Nephron (organoid): ENCODE measurements around the gene NFIX.
A peak's percentile ranks its signal among the peaks of the same experiment; 100 is the strongest.
"Not testable (repeated sequence)": the region's sequence is repeated elsewhere in the genome, so short reads cannot be mapped to it uniquely, and the experiment has no call there.

Experiments
- H3K27ac Mint-ChIP-seq, 3 experiments: 2 replicates each; pipeline ENCODE4 v1.8.0; 2020; ENCODE audit warnings: mixed read lengths in 3 of 3, mild to moderate bottlenecking in 2 of 3, moderate library complexity in 1 of 3
- H3K27me3 Mint-ChIP-seq: 2 replicates; pipeline ENCODE4 v1.8.0; 2021; ENCODE audit warnings: low read depth, mild to moderate bottlenecking, moderate library complexity, mixed read lengths
- H3K36me3 Mint-ChIP-seq: 2 replicates; pipeline ENCODE4 v1.8.0; 2020; ENCODE audit warnings: low read depth, mixed read lengths
- H3K4me1 Mint-ChIP-seq: 2 replicates; pipeline ENCODE4 v1.8.0; 2020; ENCODE audit warnings: mixed read lengths
- H3K4me3 Mint-ChIP-seq, 3 experiments: 2 replicates each; pipeline ENCODE4 v1.8.0; 2020; ENCODE audit warnings: mild to moderate bottlenecking in 3 of 3, mixed read lengths in 3 of 3, moderate library complexity in 2 of 3
- H3K9me3 Mint-ChIP-seq: 2 replicates; pipeline ENCODE4 v1.8.0; 2020; ENCODE audit warnings: mixed read lengths
- CTCF ChIP-seq, 3 experiments: fragments of 200-600 bp; sonication (generic); IDR thresholded peaks; one replicate each; pipeline ENCODE4 v1.5.0; 2021; ENCODE audit warnings: antibody characterized with exemption in 3 of 3; ENCODE audit not compliant: unreplicated experiment in 3 of 3

Gene NFIX

GRCh38 chr19:12947702-12948611 is 47.3 kb upstream of the NFIX start:
- H3K4me3 Mint-ChIP-seq: peak overlapping the region; percentile 50 to 93 (median 57)
- H3K9me3 Mint-ChIP-seq: no peaks in the 10 kb centered on the region
- peaks cover 4% of the 10 kb centered on the region for H3K27me3 Mint-ChIP-seq
- peaks cover 64% of the 10 kb centered on the region for H3K36me3 Mint-ChIP-seq
- TF ChIP-seq CTCF (IDR thresholded peaks at IDR 0.05; ENCODE audit: unreplicated experiment in 3 of 3): no peak
- no peak overlapping the region for H3K27ac Mint-ChIP-seq
- H3K4me1 Mint-ChIP-seq: peaks cover 20% of the 10 kb centered on the region

- Mint-ChIP-seq H3K4me1 (peaks cover 28% of the 10 kb centered on the region), H3K36me3 (peaks cover 55% of the 10 kb centered on the region), H3K9me3 (no peaks in the 10 kb centered on the region), H3K4me3 (peak overlapping the region; percentile 46 to 57 (median 50)), H3K27me3 (peaks cover 4% of the 10 kb centered on the region), H3K27ac (no peak overlapping the region)
- TF ChIP-seq CTCF (IDR thresholded peaks at IDR 0.05; ENCODE audit: unreplicated experiment in 3 of 3): no peak
Measured at GRCh38 chr19:12948612-12949362, 46.5 kb upstream of the NFIX start.

- peak overlapping the region; percentile 59 to 79 (median 71) for H3K4me3 Mint-ChIP-seq
- peak overlapping the region in 2 of 3 experiments; percentile 40 to 48 for H3K27ac Mint-ChIP-seq
- H3K27me3 Mint-ChIP-seq: peaks cover 4% of the 10 kb centered on the region
- peaks cover 52% of the 10 kb centered on the region for H3K36me3 Mint-ChIP-seq
- peaks cover 35% of the 10 kb centered on the region for H3K4me1 Mint-ChIP-seq
- TF ChIP-seq CTCF (IDR thresholded peaks at IDR 0.05; ENCODE audit: unreplicated experiment in 3 of 3): no peak
- H3K9me3 Mint-ChIP-seq: no peaks in the 10 kb centered on the region
Measured at GRCh38 chr19:12949363-12950283, 45.7 kb upstream of the NFIX start.

- H3K27ac Mint-ChIP-seq: peak overlapping the region in 2 of 3 experiments; percentile 81 to 91
- peaks cover 59% of the 10 kb centered on the region for H3K36me3 Mint-ChIP-seq
- H3K4me3 Mint-ChIP-seq: peak overlapping the region; percentile 8 to 52 (median 34)
- H3K4me1 Mint-ChIP-seq: peaks cover 40% of the 10 kb centered on the region
- not testable (repeated sequence) for H3K27me3 Mint-ChIP-seq, H3K9me3 Mint-ChIP-seq
Measured at GRCh38 chr19:12952050-12952449, 43.2 kb upstream of the NFIX start.

- TF ChIP-seq CTCF (IDR thresholded peaks at IDR 0.05; ENCODE audit: unreplicated experiment in 3 of 3): no peak
- Mint-ChIP-seq H3K4me3 (peak overlapping the region in 2 of 3 experiments; percentile 34 to 37), H3K36me3 (peaks cover 57% of the 10 kb centered on the region), H3K9me3 (no peaks in the 10 kb centered on the region), H3K27me3 (no peaks in the 10 kb centered on the region), H3K4me1 (peaks cover 40% of the 10 kb centered on the region), H3K27ac (peak overlapping the region; percentile 81 to 91 (median 84))
Measured at GRCh38 chr19:12952488-12953137, 42.7 kb upstream of the NFIX start.
